Hindlimb muscle (tissue), 1 donor: Measurements from ENCODE around the gene SPATA6L. TPM values are rescaled to one million over a fixed set of nuclear protein-coding genes. Genes with fewer than 3 reads are reported as not detected.

Source experiments
- DNase-seq: peaks from one replicate; pipeline ENCODE4 v3.0.0-alpha.2; 2013
- polyA plus RNA-seq: library from polyadenylated mRNA; unstranded; fragments of 120-200 nt; gene quantifications from one replicate; pipeline ENCODE4 v1.2.1, GENCODE V29; 2013; ENCODE audit not compliant: insufficient read length

The SPATA6L gene
- polyA plus RNA-seq, 1 donor: 0.53 TPM

DNA sequence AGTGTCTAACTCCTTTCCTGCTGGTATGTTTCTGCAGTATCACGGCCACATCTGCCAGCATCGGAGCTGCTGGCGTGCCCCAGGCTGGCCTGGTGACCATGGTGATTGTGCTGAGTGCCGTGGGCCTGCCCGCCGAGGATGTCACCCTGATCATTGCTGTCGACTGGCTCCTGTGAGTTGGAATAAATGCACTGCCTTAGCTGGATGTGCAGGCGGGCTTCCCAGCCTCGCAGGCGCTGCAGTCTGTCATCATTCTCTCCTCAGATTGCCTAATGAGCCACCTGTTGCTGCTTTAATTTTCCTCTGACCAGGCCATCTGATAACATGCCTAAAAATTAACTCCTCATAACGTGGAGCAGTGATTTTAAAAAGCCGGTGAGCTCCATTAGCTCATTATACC lies 83.3 kb downstream of the SPATA6L start:
- no peak for DNase-seq

GRCh38 chr9:4581861-4582565 lies 84.3 kb downstream of the SPATA6L start:
- peak; percentile 20 for DNase-seq

- no peak for DNase-seq
These were observed 85.1 kb downstream of the SPATA6L start for GRCh38 chr9:4581035-4581760.

GRCh38 chr9:4579001-4579400 lies 87.3 kb downstream of the SPATA6L start:
- DNase-seq: no peak

GRCh38 chr9:4576448-4576847 lies 89.8 kb downstream of the SPATA6L start:
- no peak for DNase-seq

DNA sequence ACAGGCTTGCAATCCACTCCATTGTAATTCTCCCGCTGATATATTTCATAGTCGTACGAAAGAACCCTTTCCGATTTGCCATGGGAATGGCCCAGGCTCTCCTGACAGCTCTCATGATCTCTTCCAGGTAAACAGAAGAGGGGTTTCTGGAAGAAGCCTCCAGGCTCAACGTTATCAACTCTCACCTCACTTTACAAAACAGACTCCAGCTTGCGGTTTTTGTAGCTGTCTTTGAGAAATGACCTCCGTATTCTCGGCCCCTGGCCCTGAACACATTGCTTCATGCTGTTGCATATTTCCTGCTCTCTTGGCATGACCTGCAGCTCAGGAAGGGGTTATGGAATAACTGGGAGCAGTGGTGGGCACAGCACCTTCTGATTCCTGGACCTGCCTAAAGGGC lies 90.3 kb downstream of the SPATA6L start:
- DNase-seq: no peak

GRCh38 chr9:4574657-4575243 lies 91.5 kb downstream of the SPATA6L start:
- no peak for DNase-seq

GRCh38 chr9:4573634-4574389 lies 92.5 kb downstream of the SPATA6L start:
- no peak for DNase-seq

GRCh38 chr9:4573176-4573575 lies 93.1 kb downstream of the SPATA6L start:
- no peak for DNase-seq

GRCh38 chr9:4572184-4572826 lies 94.0 kb downstream of the SPATA6L start:
- DNase-seq: no peak

GRCh38 chr9:4569101-4569500 lies 97.2 kb downstream of the SPATA6L start:
- no peak for DNase-seq

DNA sequence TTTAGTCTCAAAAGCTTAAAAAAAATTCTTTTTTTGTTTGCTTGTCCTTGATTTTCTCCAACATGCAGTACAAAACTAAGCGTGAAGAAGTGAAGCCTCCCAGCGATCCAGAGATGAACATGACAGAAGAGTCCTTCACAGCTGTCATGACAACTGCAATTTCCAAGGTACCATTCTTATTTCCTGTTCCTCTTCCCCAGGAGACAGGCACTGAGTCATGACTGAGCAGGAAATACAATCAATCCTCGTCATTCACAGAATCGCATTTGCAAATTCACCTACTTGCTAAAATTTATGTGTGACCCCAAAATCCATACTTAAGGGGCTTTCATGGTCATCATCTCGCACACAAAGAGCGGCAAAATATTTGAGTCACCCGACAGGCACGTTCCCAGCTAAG lies 98.7 kb downstream of the SPATA6L start:
- no peak for DNase-seq

- no peak for DNase-seq
These were observed 99.5 kb downstream of the SPATA6L start for GRCh38 chr9:4566806-4567205.

- DNase-seq: no peak
These were observed 103.2 kb downstream of the SPATA6L start for GRCh38 chr9:4563105-4563504.

DNA sequence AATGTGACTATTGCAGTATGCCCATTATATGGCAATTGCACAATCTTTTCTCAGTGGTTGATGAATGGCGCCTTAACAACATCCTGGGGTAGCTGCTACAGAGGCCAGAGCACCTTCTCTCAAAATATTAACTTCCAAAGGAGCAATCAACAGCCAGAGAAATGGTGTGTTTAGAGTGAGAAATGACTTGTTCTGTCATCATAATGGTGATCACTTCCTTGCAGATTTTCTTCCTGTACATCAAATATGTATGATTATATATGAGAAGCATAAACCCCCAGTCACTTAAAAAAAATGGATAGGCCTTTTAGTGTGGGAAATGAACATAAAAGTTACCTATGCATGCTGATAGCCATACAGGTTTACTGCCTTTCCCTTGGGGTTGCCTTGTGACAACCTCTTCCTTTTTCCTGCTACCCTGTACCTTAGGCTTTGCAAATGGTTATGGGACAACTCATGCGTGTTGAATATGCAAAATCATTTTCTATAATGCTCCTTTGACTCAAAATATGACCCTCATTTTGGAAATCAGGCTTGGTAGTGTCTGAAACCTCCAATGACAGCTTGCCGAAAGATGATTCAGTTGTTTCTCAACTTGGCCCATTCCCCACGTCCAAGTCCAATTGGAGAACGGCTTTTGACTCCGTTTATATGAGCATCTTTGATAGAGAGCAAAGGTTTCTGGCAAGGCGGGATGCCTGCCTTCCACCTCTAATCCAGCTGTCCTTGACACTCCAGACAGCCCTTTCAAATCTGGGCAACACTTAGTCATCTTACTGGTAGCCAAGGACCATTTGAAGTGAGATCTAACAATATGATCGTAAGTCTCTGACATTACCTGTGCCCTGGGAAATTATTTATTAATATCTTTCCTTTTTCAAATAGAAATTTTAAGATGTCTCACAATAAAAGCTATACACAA lies 106.8 kb downstream of the SPATA6L start:
- no peak for DNase-seq

- DNase-seq: no peak
These were observed 107.8 kb downstream of the SPATA6L start for GRCh38 chr9:4558371-4558998.

GRCh38 chr9:4555236-4555635 lies 111.0 kb downstream of the SPATA6L start:
- DNase-seq: no peak

GRCh38 chr9:4553951-4554381 lies 112.3 kb downstream of the SPATA6L start:
- no peak for DNase-seq

DNA sequence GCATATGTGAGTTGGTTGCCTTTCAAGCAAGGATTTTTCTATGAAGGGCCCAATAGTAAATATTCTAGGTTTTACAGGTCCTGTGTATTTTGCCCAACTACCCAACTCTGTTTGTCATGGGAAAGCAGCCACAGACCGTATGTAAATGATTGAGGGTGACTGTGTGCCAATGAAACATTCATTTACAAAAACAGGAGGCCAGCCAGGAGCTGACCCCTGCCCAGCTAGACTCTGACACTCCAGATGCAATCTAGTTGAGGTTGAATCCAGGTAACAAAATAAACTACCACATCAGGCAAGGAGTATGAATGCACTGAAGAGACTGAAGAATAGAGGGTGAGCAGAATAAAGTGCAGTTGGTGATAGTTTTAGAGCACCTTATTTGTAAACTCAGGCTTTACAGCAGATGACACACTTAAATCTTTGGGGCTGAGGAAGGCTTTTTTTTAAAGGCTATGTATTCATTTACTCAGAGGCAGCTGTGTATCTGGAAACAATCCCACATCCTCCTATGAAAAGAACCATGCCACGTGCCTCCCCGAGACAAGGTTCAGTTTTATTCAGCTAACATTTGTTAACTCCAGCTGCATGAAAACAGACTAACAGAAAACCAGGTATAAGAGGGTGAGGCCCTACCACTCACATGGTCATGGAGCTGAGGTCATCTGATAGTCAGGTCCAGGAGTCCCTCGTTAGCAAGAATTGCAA lies 115.3 kb downstream of the SPATA6L start:
- peak; percentile 24 for DNase-seq

GRCh38 chr9:4549751-4550295 lies 116.5 kb downstream of the SPATA6L start:
- no peak for DNase-seq
